MCF 10A (cell line): ENCODE results near the gene SSH2. TPM values are rescaled to one million over a fixed set of nuclear protein-coding genes. Genes with fewer than 3 reads are reported as not detected.
"Not testable (repeated sequence)": the region's sequence is repeated elsewhere in the genome, so short reads cannot be mapped to it uniquely, and the experiment has no call there.

Experiments used
- BruUV-seq: library from RNA; stranded (reverse); fragments of 400-500 nt; replicated peaks from 2 replicates; lab custom pipeline; 2021; lab: Mats Ljungman, UMichigan
- CTCF ChIA-PET: fragments of 300-600 bp; sonication (Branson Sonifier 250); formaldehyde crosslinking; extraction: SDS; loops from one replicate; lab custom pipeline; 2021; ENCODE audit warnings: antibody characterized with exemption, inconsistent platforms; lab: Yijun Ruan, JAX
- POLR2A ChIA-PET: fragments of 300-600, 350-650 bp; sonication (Branson Sonifier 250); formaldehyde crosslinking; extraction: SDS; loops from one replicate; lab custom pipeline; 2020; ENCODE audit warnings: antibody characterized with exemption, inconsistent platforms; lab: Yijun Ruan, JAX
- DNase-seq: peaks from one replicate; pipeline ENCODE4 v3.0.0-alpha.2; 2018; ENCODE audit not compliant: unreplicated experiment
- H3K27ac Mint-ChIP-seq: one replicate; pipeline ENCODE4 v1.8.0; 2022; ENCODE audit warnings: mild to moderate bottlenecking, low read depth, mixed read lengths; ENCODE audit not compliant: unreplicated experiment
- H3K27me3 Mint-ChIP-seq: one replicate; pipeline ENCODE4 v1.8.0; 2022; ENCODE audit warnings: mixed read lengths; ENCODE audit not compliant: insufficient read depth, unreplicated experiment
- H3K36me3 Mint-ChIP-seq: one replicate; pipeline ENCODE4 v1.8.0; 2022; ENCODE audit warnings: mild to moderate bottlenecking, moderate library complexity, mixed read lengths; ENCODE audit not compliant: insufficient read depth, unreplicated experiment
- H3K4me1 Mint-ChIP-seq: one replicate; pipeline ENCODE4 v1.8.0; 2022; ENCODE audit warnings: mixed read lengths; ENCODE audit not compliant: insufficient read depth, unreplicated experiment
- H3K4me3 Mint-ChIP-seq: one replicate; pipeline ENCODE4 v1.8.0; 2022; ENCODE audit warnings: mild to moderate bottlenecking, moderate library complexity, mixed read lengths; ENCODE audit not compliant: unreplicated experiment
- H3K9me3 Mint-ChIP-seq: one replicate; pipeline ENCODE4 v1.8.0; 2022; ENCODE audit warnings: mixed read lengths; ENCODE audit not compliant: unreplicated experiment
- intact Hi-C: fragments of 100-400 bp; cut with micrococcal nuclease; formaldehyde crosslinking; loops from 2 replicates; pipeline ENCODE4 v1.14.1; 2022
- total RNA-seq: library from RNA; stranded (reverse); gene quantifications from 2 replicates; pipeline ENCODE4 v1.2.3, GENCODE V29; 2022
- TF ChIP-seq, protein P1 (sequence below): fragments of 200-600 bp; IDR thresholded peaks from one replicate; pipeline ENCODE4 v1.8.0; 2022; ENCODE audit warnings: antibody characterized with exemption, mild to moderate bottlenecking; ENCODE audit not compliant: unreplicated experiment

SSH2 gene
- total RNA-seq, 1 experiment from 2014 or later = 21.9 TPM

DNA sequence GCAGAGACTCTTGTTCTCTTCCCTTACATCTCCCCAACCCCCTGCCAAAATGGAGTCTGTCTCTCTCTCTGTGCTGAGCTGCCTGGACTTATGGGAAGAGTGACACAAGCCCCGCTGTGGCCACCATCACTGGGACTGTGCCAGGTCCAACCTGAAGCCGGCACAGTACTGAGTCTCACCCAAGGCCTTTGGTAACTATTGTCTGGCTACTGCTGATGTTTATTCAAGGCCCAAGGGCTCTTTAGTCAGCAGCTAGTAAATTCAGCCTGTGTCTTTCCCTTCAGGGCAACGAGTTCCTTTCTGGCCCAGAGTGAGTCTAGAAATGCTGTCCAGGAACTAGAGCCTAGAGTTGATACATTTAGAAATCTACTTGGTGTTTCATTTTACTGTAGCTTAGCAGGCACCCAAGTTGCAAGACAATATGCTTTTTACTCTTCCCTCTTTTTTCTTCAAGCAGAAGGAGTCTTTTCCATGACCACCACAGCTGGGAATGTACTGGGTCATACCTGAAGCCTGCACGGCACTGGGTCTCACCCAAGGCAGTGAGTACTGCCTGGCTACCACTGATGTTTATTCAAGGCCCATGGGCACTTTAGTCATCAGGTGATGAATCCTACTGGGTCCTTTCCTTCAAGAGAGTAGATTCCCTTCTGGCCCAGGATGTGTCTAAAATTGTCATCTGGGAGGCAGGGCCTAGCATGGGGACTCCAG is 29.1 kb upstream of the SSH2 start:
- DNase-seq = peak; percentile 50
- Mint-ChIP-seq H3K27ac (peak overlapping the region; percentile 29), H3K9me3 (peaks cover 15% of the 10 kb centered on the region), H3K36me3 (no peaks in the 10 kb centered on the region), H3K4me3 (no peak overlapping the region), H3K27me3 (no peaks in the 10 kb centered on the region), H3K4me1 (peaks cover 16% of the 10 kb centered on the region)
- intact Hi-C loops = no loop called here
- TF ChIP-seq, protein P1, sequence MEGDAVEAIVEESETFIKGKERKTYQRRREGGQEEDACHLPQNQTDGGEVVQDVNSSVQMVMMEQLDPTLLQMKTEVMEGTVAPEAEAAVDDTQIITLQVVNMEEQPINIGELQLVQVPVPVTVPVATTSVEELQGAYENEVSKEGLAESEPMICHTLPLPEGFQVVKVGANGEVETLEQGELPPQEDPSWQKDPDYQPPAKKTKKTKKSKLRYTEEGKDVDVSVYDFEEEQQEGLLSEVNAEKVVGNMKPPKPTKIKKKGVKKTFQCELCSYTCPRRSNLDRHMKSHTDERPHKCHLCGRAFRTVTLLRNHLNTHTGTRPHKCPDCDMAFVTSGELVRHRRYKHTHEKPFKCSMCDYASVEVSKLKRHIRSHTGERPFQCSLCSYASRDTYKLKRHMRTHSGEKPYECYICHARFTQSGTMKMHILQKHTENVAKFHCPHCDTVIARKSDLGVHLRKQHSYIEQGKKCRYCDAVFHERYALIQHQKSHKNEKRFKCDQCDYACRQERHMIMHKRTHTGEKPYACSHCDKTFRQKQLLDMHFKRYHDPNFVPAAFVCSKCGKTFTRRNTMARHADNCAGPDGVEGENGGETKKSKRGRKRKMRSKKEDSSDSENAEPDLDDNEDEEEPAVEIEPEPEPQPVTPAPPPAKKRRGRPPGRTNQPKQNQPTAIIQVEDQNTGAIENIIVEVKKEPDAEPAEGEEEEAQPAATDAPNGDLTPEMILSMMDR = no peak
- POLR2A ChIA-PET = interaction anchor here (1.3 kb wide), 1 partner anchor 57 kb away, joined by 5 read pairs; no protein-coding TSS in a partner anchor
- CTCF ChIA-PET = interaction anchor here (0.6 to 1.7 kb wide), 3 partner anchors 24 to 65 kb away, joined by 3 to 6 read pairs (median 3); no protein-coding TSS in a partner anchor
- BruUV-seq = no TSS peak

DNA sequence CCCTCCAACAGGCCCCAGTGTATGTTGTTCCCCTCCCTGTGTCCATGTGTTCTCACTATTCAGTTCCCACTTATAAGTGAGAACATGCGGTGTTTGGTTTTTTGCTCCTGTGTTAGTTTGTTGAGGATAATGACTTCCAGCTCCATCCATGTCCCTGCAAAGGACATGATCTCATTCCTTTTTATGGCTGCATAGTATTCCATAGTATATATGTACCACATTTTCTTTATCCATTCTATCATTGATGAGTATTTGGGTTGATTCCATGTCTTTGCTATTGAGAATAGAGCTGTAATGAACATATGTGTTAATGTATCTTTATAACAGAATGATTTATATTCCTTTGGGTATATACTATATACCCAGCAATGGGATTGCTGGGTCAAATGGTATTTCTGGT is 27.5 kb upstream of the SSH2 start:
- CTCF ChIA-PET = interaction anchor here (0.8 to 1.7 kb wide), 4 partner anchors 21 to 27 kb away, joined by 3 to 6 read pairs (median 4); no protein-coding TSS in a partner anchor
- H3K36me3 Mint-ChIP-seq, H3K9me3 Mint-ChIP-seq, intact Hi-C loops, H3K4me3 Mint-ChIP-seq, H3K27ac Mint-ChIP-seq, BruUV-seq, DNase-seq, H3K27me3 Mint-ChIP-seq: not testable (repeated sequence)
- H3K4me1 Mint-ChIP-seq = peaks cover 16% of the 10 kb centered on the region
- POLR2A ChIA-PET = interaction anchor here (1.2 kb wide), 1 partner anchor 27 kb away, joined by 4 read pairs; no protein-coding TSS in a partner anchor

DNA sequence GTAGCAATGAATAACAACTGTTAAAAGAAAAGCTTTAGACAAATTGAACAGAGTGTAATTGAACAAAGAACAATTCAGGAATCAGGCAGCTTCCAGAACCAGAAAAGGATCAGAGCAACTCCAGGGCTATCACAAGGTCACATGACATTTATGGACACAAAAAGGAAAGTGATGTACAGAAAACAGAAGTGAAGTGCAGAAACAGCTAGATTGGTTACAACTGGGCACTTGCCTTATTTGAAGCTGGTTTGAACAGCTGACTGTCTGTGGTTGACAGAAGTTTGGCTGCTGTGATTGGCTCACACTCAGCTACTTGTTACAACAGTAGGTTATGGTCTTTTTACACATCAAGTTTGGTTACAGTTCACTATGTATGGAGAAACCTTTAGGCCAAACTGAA is 26.2 kb upstream of the SSH2 start:
- H3K27ac Mint-ChIP-seq = no peak overlapping the region
- peaks cover 16% of the 10 kb centered on the region for H3K4me1 Mint-ChIP-seq
- H3K4me3 Mint-ChIP-seq = no peak overlapping the region
- H3K27me3 Mint-ChIP-seq = no peaks in the 10 kb centered on the region
- no peaks in the 10 kb centered on the region for H3K36me3 Mint-ChIP-seq
- ChIA-PET CTCF (interaction anchor here (0.8 to 1.4 kb wide), 2 partner anchors 9 to 250 kb away, joined by 3 to 4 read pairs; no protein-coding TSS in a partner anchor), POLR2A (interaction anchor here (1.6 kb wide), 1 partner anchor 18 kb away, joined by 5 read pairs; no protein-coding TSS in a partner anchor)
- intact Hi-C loops = no loop called here
- no TSS peak for BruUV-seq
- TF ChIP-seq, protein P1 = no peak
- H3K9me3 Mint-ChIP-seq = peaks cover 6% of the 10 kb centered on the region
- no peak for DNase-seq

DNA sequence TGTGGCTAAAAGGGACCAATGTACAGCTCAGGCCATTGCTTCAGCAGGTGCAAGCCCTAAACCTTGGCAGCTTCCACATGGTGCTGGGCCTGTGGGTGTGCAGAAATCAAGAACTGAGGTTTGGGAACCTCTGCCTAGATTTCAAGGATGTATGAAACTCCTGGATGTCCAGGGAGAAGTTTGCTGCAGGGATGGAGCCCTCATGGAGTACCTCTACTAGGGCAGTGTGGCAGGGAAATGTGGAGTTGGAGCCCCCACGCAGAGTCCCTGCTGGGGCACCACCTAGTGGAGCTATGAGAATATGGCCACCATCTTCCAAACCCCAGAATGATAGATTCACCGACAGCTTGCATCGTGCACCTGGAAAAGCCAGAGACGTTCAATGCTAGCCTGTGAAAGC is 24.4 kb upstream of the SSH2 start:
- Mint-ChIP-seq H3K27ac (no peak overlapping the region), H3K36me3 (no peaks in the 10 kb centered on the region), H3K9me3 (peaks cover 6% of the 10 kb centered on the region), H3K4me1 (peaks cover 11% of the 10 kb centered on the region), H3K4me3 (no peak overlapping the region), H3K27me3 (no peaks in the 10 kb centered on the region)
- TF ChIP-seq, protein P1 = peak; percentile 9
- intact Hi-C loops = no loop called here
- DNase-seq = no peak
- POLR2A ChIA-PET = no interaction called here
- CTCF ChIA-PET = no interaction called here
- no TSS peak for BruUV-seq
